GM23338 (cell line): Measurements from ENCODE around the gene CRNKL1. TPM values are rescaled to one million over a fixed set of nuclear protein-coding genes. Genes with fewer than 3 reads are reported as not detected.
"Not testable (repeated sequence)": the region's sequence is repeated elsewhere in the genome, so short reads cannot be mapped to it uniquely, and the experiment has no call there.

ENCODE experiments used
- ATAC-seq: fragments of 200-7000 bp; cut with Tn5 transposase; 3 replicates; pipeline ENCODE4 v1.9.1; 2020
- DNase-seq: peaks from one replicate; pipeline ENCODE4 v3.0.0-alpha.2; 2015; ENCODE audit warnings: low spot score
- H2AFZ ChIP-seq: fragments of 200-600 bp; sonication (generic); 2 replicates; pipeline ENCODE4 v1.8.0; 2016; ENCODE audit warnings: antibody characterized with exemption, mild to moderate bottlenecking, moderate library complexity
- H3F3A ChIP-seq: fragments of 200-600 bp; sonication (generic); replicated peaks from 2 replicates; pipeline ENCODE4 v1.8.0; 2017; ENCODE audit warnings: antibody characterized with exemption, mixed run types, low read depth
- H3K27ac ChIP-seq: fragments of 200-600 bp; sonication (generic); 2 replicates; pipeline ENCODE4 v1.6.1; 2016; ENCODE audit warnings: low read depth
- H3K27me3 ChIP-seq: fragments of 200-600 bp; sonication (generic); 2 replicates; pipeline ENCODE4 v1.8.0; 2016; ENCODE audit warnings: mild to moderate bottlenecking, mixed run types, moderate library complexity; ENCODE audit not compliant: insufficient read depth
- H3K36me3 ChIP-seq: fragments of 200-600 bp; sonication (generic); 2 replicates; pipeline ENCODE4 v1.8.0; 2016; ENCODE audit warnings: mild to moderate bottlenecking; ENCODE audit not compliant: insufficient read depth
- H3K4me1 ChIP-seq: fragments of 200-600 bp; sonication (generic); 2 replicates; pipeline ENCODE4 v1.8.0; 2016; ENCODE audit warnings: mild to moderate bottlenecking, moderate library complexity; ENCODE audit not compliant: insufficient read depth
- H3K4me2 ChIP-seq: fragments of 200-600 bp; sonication (generic); 2 replicates; pipeline ENCODE4 v1.7.1; 2017; ENCODE audit warnings: mixed run types
- H3K4me3 ChIP-seq: fragments of 200-600 bp; sonication (generic); 2 replicates; pipeline ENCODE4 v1.6.1; 2016; ENCODE audit warnings: mixed run types
- H3K79me2 ChIP-seq: fragments of 200-600 bp; sonication (generic); replicated peaks from 2 replicates; pipeline ENCODE4 v1.8.0; 2017; ENCODE audit warnings: mild to moderate bottlenecking; ENCODE audit not compliant: insufficient read depth
- H3K9me2 ChIP-seq: fragments of 200-600 bp; sonication (generic); 2 replicates; pipeline ENCODE4 v1.8.0; 2017; ENCODE audit not compliant: insufficient read depth
- H4K20me1 ChIP-seq: fragments of 200-600 bp; sonication (generic); replicated peaks from 2 replicates; pipeline ENCODE4 v1.8.0; 2017; ENCODE audit warnings: mild to moderate bottlenecking; ENCODE audit not compliant: insufficient read depth
- H3K27ac Mint-ChIP-seq: 2 replicates; pipeline ENCODE4 v1.8.0; 2020; ENCODE audit warnings: inconsistent platforms, mild to moderate bottlenecking, moderate library complexity, mixed read lengths
- H3K27me3 Mint-ChIP-seq: 3 replicates; pipeline ENCODE4 v1.8.0; 2022; ENCODE audit warnings: low read depth, mild to moderate bottlenecking, moderate library complexity, mixed read lengths, inconsistent platforms; ENCODE audit not compliant: insufficient read depth, poor library complexity
- H3K36me3 Mint-ChIP-seq: 3 replicates; pipeline ENCODE4 v1.8.0; 2021; ENCODE audit warnings: low read depth, mild to moderate bottlenecking, inconsistent platforms, moderate library complexity, mixed read lengths
- H3K4me1 Mint-ChIP-seq: 3 replicates; pipeline ENCODE4 v1.8.0; 2020; ENCODE audit warnings: mild to moderate bottlenecking, inconsistent platforms, mixed read lengths
- H3K4me3 Mint-ChIP-seq: 3 replicates; pipeline ENCODE4 v1.8.0; 2021; ENCODE audit warnings: moderate library complexity, mild to moderate bottlenecking, inconsistent platforms, mixed read lengths
- H3K9me3 Mint-ChIP-seq: 3 replicates; pipeline ENCODE4 v1.8.0; 2020; ENCODE audit warnings: moderate library complexity, mild to moderate bottlenecking, inconsistent platforms, mixed read lengths
- CREB1 ChIP-seq: fragments of 250-450 bp; sonication (Bioruptor Pico); IDR thresholded peaks from 2 replicates; pipeline ENCODE4 v1.5.0; 2020; ENCODE audit warnings: low read depth, mild to moderate bottlenecking, moderate library complexity
- CTCF ChIP-seq, 2 experiments: fragments of 200-600 bp in 1 of 2; sonication (generic) in 1 of 2; conservative IDR thresholded peaks; 2 replicates each; pipeline versions ENCODE4 v1.5.1 to v1.6.1; 2016 to 2017; ENCODE audit warnings: antibody characterized with exemption in 2 of 2, low read depth in 2 of 2, mild to moderate bottlenecking in 2 of 2, moderate library complexity in 1 of 2
- ETS1 ChIP-seq: IDR thresholded peaks from 2 replicates; pipeline ENCODE4 v1.6.1; 2016; ENCODE audit warnings: antibody characterized with exemption
- EZH2 ChIP-seq: fragments of 200-600 bp; sonication (generic); IDR thresholded peaks from one replicate; pipeline ENCODE4 v1.8.0; 2017; ENCODE audit warnings: antibody characterized with exemption, mild to moderate bottlenecking, low read depth; ENCODE audit not compliant: unreplicated experiment
- JUNB ChIP-seq: IDR thresholded peaks from one replicate; pipeline ENCODE4 v1.6.1; 2016; ENCODE audit warnings: antibody characterized with exemption; ENCODE audit not compliant: unreplicated experiment
- NANOG ChIP-seq: IDR thresholded peaks from 2 replicates; pipeline ENCODE4 v1.6.1; 2016; ENCODE audit warnings: antibody characterized with exemption, borderline replicate concordance
- POLR2AphosphoS5 ChIP-seq: IDR thresholded peaks from 2 replicates; pipeline ENCODE4 v1.6.1; 2016; ENCODE audit warnings: antibody characterized with exemption, low read depth
- REST ChIP-seq: IDR thresholded peaks from one replicate; pipeline ENCODE4 v1.6.1; 2018; ENCODE audit warnings: antibody characterized with exemption; ENCODE audit not compliant: unreplicated experiment
- STAT1 ChIP-seq: IDR thresholded peaks from one replicate; pipeline ENCODE4 v1.6.1; 2016; ENCODE audit warnings: antibody characterized with exemption; ENCODE audit not compliant: unreplicated experiment
- polyA plus RNA-seq: library from polyadenylated mRNA; unstranded; fragments of >200 nt; fragmentation: Nextera tagmentation; extraction: Ambion mirVana; gene quantifications from 2 replicates; pipeline ENCODE4 v1.2.1, GENCODE V29; 2016
- total RNA-seq: library from RNA; depleted of rRNA; stranded (reverse); fragments of >200 nt; shearing (Covaris generic); gene quantifications from 2 replicates; pipeline ENCODE4 v1.2.3, GENCODE V29; 2014

The CRNKL1 gene
- total and polyA plus RNA-seq, 2 experiments from 2014 or later = 24.2 to 27.2 TPM

- no peak for TF ChIP-seq CTCF (conservative IDR thresholded peaks at IDR 0.05; ENCODE audit: low read depth in 2 of 2)
- TF ChIP-seq CREB1 (CRISPR knock-in tag) = no peak
- TF ChIP-seq NANOG = no peak
- TF ChIP-seq JUNB = no peak
- TF ChIP-seq STAT1 = no peak
- no peak for TF ChIP-seq POLR2AphosphoS5
- no peak for TF ChIP-seq ETS1
- TF ChIP-seq EZH2 = no peak
Measured at GRCh38 chr20:20005342-20005741, 46.9 kb downstream of the CRNKL1 start (continued).

- not testable (repeated sequence) for H3K36me3 ChIP-seq, H3K79me2 ChIP-seq, H3K4me2 ChIP-seq, H3K4me1 ChIP-seq, H3K9me3 Mint-ChIP-seq, ATAC-seq, H3K27me3 ChIP-seq, DNase-seq, H3K4me3 Mint-ChIP-seq, H3K4me3 ChIP-seq, H3K27ac Mint-ChIP-seq, H3K27ac ChIP-seq, H3K27me3 Mint-ChIP-seq, H3K9me2 ChIP-seq, H3F3A ChIP-seq, H3K36me3 Mint-ChIP-seq, H4K20me1 ChIP-seq, H3K4me1 Mint-ChIP-seq
- H2AFZ ChIP-seq = peak overlapping the region; percentile 43; the same call in 1 of the 2 replicates
Measured at GRCh38 chr20:20003955-20004322, 48.3 kb downstream of the CRNKL1 start.

GRCh38 chr20:20003031-20003954 is 49.0 kb downstream of the CRNKL1 start:
- Histone ChIP-seq H4K20me1 (no peaks in the 10 kb centered on the region), H3F3A (no peaks in the 10 kb centered on the region), H3K27ac (no peak overlapping the region), H3K36me3 (no peaks in the 10 kb centered on the region), H3K27me3 (no peaks in the 10 kb centered on the region), H3K4me2 (no peak overlapping the region), H3K4me1 (no peaks in the 10 kb centered on the region), H3K9me2 (no peaks in the 10 kb centered on the region), H2AFZ (peak overlapping the region; percentile 66), H3K79me2 (no peaks in the 10 kb centered on the region), H3K4me3 (no peak overlapping the region)
- H3K9me3 Mint-ChIP-seq = no peaks in the 10 kb centered on the region
- H3K4me3 Mint-ChIP-seq = no peak overlapping the region
- DNase-seq (no peak), ATAC-seq (no peak)
- H3K27ac Mint-ChIP-seq = no peak overlapping the region
- peaks cover 7% of the 10 kb centered on the region for H3K27me3 Mint-ChIP-seq
- H3K36me3 Mint-ChIP-seq = no peaks in the 10 kb centered on the region
- peaks cover 9% of the 10 kb centered on the region; the same call in 1 of the 3 replicates for H3K4me1 Mint-ChIP-seq
- TF ChIP-seq ETS1 (no peak), CTCF (conservative IDR thresholded peaks at IDR 0.05; ENCODE audit: low read depth in 2 of 2) (no peak), REST (no peak), JUNB (no peak), EZH2 (no peak)
